Measurements from ENCODE around the gene IL7R.
"Not testable (repeated sequence)": the region's sequence is repeated elsewhere in the genome, so short reads cannot be mapped to it uniquely, and the experiment has no call there.

The IL7R gene

DNA sequence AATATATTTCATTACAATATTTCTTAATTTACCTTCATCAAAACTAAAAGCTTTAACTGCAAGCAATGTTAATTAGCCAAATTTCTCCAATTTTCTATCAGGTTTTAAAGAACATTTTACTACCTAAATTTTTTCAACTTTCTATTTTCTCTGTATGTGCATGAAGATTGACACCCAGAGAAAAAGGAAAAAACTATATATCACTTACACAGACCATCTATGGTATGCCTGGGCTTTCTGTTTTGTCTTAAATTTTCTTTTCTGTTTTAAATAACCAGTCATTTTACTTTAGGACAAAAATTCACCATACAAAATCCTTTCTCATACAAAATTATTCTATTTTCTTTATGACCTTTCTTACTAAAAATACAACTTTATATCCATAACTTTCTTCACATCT, 13.8 kb upstream of the IL7R start:
- no peak for DNase-seq

DNA sequence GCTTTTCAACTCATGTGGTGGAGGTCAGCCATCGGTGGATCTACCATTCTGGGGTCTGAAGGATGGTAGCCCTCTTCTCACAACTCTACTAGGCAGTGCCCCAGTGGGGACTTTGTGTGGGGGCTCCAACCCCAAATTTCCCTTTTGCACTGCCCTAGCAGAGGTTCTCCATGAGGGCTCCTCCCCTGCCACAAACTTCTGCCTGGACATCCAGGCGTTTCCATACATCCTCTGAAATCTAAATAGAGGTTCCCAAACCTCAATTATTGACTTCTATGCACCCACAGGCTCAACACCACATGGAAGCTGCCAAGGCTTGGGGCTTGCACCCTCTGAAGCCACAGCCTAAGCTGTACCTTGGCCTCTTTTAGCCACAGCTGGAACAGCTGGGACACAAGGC, 11.2 kb upstream of the IL7R start:
- not testable (repeated sequence) for DNase-seq

DNA sequence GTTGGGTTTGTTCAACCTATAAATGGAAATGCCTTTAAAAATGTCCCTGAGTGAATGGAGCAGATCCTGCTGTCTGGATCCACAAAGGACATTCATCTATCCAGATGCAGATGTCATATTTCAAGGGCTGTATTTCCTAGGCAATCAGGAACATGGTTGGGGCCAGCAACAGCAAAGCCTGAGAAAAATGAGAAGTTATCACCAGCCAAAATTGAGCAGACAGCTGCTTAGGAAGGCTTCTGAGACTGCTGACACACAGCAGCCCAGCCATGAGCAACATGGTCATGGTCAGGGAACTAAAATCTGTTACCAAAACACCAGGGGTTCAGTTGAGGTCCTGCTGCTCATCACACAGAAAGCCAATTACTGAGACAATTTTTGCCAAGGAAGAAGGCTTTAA, 9.2 kb upstream of the IL7R start:
- no peak for DNase-seq

DNA sequence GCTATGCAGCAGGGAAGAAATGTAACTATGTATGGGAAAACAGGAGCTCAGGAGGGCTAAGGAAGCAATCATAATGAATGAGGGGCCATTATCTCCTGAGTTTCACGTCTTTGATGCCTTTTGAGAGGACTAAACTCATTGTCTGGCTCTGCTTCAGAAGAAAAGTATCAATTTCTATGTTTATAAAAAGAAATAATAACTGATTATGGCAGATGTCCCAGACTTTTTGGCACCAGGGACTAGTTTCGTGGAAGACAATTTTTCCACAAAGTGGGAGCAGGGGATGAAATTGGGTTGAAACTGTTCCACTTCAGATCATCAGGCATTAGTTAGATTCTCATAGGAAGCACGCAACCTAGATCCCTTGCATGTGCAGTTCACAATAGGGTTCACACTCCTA, 8.7 kb upstream of the IL7R start:
- no peak for DNase-seq

DNA sequence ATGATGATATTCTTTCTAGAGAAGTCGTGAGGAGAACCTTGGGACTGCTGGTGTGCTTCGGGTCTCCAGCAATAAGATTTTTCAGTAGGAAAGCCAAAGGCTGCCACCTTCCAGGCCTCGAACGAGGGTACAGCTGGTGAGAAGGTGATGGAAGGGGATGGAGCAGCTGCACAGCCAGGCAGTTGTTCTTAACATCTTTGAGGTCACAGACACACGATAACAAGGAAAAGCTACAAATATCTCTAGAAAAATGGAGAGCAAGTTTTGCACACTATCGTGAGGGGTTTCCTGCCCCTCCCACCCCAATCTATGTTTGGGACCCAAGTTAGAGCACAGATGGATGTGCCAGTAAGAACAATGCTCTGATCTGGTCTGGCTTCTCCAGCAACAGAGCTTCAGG, 6.8 kb upstream of the IL7R start:
- no peak for DNase-seq

DNA sequence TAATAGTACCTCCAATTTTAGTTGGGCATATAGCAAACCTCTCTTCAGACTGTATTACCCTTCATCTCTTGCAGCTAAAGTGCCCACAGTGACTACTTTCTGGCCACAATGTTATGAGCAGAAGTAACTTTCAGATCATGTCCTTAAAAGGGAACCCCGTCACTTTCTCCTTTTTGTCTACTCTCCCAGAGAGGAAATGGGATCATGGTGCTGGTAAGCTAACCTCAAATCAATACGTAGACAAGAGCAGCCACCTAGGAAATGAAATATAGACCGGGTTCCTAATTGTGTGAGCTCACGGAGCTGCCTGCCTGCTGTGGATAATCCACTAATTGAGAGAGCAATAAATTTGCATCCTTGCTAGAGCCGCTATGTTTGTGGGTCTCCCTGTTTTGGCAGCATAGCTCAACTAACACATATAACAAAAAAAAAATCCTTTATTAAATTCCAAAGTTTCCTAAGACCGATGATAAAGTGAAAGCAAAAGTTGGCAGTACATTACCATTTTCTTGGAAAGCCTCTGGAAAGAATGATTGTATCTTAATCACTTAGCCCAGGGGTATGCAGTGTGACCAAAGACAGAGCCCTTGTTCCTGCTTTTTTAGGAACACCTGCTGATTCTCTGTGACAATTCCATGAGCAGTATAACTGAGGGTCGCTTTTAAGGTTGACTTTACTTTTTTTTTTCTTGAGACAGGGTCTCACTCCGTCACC, 5.6 kb upstream of the IL7R start:
- no peak for DNase-seq

DNA sequence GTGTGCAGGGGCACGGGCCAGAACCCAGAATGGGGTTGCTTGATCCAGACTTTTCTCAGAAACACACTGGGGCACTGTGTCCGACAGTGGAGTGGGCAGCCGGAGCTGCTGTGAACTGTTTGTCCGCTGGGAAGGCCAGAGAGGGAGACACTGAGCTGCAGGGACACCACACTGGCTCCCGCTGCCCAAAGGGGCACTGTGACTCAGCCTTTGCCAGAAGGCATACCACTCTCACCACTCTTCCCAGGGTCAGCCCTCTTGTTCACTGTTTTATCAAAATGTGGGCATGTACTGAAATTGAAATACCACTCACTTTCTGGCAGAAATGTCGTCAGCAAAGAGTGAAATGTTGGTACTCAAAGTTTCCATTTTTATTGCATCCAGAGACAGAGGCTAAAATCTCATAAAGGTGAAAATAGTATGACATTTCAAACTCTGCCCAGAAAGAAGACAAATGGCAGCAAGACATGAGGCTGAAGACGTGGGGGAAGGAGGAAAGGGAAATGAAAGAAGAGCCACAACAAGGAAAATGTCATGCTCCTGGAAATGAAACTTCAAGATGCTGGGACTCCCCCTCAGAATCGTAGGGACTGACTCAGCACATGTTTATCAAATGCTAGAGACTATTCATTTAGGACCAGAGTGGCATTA, 4.5 kb upstream of the IL7R start:
- DNase-seq: no peak

DNA sequence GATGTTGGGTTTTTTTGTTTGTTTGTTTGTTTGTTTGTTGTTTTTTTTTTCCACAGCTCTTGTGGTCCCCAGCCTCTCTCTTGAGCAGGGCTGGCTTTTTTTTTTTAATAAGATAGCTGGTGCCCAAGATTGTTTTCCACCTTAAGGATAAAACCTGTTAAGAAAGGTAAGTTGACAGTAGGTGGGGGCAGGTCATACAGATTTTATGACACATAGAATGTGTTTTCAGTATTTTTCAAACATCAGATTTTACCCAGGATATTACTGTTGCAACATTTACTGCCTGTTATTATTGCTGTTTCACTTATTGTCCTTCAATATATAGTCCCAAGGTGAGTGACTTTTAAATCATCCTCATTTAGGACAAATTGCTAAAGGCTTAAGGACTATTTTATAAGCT, 3.9 kb upstream of the IL7R start:
- DNase-seq: no peak

DNA sequence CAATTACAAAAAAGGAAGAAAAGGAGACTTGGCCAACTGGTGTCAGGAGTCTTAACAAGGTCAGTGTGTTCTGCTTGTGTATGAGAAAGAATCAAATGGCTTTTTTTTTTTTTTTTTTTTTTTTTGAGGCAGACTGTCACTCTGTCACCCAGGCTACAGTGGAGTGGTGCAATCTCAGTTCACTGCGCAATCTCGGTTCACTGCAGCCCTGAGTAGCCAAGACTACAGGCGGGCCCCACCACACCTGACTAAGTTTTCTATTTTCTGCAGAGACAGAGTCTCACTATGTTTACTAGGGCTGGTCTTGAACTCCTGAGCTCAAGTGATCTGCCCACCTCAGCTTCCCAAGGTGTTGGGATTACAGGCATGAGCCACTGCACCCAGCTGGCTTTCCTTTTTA, 3.1 kb upstream of the IL7R start:
- DNase-seq: peak; percentile 47

DNA sequence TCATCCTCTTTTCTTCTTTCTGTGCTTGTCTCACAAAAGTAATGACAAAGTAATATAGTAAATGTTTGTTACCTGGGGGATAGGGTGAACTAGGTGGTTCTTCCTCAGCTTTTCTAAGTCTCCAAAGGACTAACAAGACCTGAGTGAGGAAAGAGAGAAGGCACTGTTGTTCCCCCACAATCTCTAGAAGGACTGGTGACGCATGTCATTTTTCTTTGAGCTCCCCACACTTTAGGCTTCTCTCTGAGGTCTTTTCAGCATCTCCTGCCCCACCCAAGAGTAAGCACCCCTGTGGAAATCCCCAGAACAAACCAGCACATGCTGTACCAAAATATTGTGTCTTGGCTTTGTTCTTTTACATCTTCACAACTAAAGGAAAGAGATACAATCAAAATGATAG, 2.4 kb upstream of the IL7R start:
- peak; percentile 56 for DNase-seq

DNA sequence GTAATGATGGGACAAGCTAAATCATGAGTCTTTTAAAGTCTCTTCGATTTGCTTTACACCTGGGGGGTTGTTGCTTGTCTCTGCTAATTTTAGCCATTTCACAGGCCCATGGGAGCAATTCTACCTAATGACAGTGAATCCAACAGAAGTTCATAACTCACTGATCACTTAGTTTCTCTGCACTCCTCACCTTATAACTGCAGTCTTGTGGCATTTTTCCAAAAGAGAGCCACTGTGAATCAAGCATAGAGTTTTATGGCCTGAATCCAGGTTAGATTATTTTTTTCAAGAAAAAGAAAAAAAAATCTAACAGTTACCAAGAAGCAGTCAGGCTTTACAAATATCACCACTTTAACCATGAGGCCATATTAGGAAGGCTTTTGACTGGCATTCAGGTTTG, 1.5 kb upstream of the IL7R start:
- DNase-seq: no peak

DNA sequence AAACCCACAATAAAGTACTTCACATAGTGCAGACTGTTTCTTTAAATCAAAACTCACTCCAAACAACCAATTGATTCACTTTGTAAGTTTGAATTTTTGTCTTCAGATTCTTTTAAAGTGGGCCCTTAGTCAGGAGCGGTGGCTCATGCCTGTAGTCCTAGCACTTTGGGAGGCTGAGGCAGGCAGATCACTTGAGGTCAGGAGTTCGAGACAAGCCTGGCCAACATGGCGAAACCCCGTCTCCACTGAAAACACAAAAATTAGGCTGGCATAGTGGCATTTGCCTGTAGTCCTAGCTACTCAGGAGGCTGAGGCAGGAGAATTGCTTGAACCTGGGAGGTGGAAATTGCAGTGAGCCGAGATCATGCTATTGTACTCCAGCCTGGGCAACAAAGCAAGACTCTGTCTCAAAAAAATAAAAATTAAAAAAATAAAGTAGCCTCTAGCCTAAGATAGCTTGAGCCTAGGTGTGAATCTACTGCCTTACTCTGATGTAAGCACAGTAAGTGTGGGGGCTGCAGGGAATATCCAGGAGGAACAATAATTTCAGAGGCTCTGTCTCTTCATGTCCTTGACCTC, 416 bp upstream of the IL7R start:
- not testable (repeated sequence) for DNase-seq

DNA sequence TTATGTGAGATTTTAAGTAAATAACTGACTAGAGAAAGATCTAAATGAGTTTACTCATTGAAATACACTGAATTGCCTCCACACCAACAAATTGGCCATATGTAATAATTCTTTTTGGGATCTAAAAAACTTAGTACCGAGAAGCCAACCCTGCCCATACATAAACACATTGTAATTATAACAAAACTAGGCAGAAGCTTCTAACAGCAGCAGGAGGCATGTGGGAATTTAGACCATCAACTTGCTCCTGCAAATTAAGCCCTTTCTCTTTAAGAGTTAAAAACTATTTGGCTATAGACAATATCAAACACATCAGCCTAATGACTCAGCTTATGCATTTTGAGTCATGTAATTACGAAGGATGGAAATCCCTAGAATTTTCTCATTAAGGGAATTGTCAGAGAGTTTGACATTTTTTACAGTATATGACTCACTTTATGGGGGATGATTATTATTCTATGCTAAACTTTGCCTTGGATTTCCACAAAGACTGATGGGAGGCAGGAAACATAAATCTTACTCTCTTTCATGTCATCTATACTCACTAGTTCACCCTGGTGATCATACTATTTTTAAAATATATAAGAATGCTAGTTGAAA, 1.0 kb downstream of the IL7R start:
- DNase-seq: no peak

DNA sequence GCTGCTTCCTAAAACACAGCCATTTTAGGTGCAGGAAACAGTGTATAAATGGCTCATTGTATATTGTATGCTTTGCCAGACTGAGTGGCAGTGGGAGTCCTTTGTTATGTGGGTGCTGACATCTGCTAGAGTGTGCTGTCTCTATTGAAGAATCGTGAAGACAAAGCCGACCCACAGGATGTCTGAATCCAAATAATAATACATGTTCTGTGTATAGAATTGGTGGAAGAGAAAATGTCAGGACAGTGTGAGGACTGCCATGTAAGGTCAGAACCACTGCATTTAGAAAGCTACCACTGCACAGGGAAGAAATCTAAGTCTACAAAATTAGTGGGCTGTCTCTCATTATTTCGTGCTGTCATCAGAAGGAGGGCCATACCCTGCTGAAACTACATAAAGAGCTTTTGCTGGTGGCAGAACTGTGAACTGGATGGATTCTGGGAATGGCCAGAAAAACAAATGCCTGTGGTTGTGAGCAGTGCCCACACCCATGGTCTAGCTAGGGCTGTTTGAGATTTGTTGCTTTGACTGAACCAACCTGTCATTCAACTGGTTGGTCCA, 2.5 kb downstream of the IL7R start:
- no peak for DNase-seq

DNA sequence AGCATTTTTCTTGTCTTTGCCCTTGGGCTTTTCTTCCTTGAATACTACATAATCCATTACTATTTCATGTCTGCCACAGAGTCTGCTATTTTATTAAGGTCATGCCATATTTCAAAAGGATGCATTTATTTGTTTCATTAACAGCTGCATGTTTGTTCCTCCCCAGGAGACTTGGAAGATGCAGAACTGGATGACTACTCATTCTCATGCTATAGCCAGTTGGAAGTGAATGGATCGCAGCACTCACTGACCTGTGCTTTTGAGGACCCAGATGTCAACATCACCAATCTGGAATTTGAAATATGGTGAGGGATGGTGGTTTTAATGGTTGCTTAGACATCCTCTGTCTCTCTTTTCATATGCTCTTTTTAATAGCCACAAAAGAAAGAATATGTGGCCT, 4.0 kb downstream of the IL7R start:
- DNase-seq: no peak

DNA sequence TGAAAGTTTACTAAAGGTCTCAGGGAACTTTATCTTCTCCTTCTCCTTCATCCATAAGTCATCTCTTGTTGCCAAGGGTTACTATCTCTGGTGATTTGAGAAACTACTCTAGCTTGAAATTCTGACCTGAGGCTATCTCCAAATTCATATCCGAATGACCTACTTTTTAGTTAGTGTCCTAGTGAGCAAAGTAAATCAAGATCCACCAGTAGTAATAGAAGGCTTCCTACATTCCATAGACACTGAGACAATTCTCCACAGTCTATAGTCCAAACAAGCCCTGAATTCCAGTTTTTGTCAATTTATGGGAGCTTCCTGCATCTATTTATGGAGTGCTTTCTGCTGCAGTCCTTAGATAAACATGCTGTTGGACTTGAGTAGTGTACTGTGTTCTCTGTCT, 5.0 kb downstream of the IL7R start:
- DNase-seq: no peak

DNA sequence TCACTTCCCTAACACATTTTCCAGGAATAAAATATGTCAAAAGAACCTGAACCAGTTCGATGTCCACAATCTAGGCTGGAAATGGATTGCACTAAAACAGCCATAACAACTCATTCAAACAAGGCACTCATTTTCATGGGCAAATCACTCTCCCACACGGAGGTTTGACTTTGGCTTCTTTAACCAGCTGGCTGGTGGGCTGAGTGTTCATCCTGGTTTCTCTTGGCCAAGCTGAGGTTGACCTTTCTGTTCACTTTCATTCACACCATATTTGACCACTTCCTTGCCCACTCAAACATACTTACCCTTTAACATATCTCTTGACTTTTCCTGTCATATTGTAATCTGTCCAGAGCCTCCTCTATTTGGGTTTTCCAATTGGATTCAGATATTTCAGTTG, 5.4 kb downstream of the IL7R start:
- DNase-seq: no peak

DNA sequence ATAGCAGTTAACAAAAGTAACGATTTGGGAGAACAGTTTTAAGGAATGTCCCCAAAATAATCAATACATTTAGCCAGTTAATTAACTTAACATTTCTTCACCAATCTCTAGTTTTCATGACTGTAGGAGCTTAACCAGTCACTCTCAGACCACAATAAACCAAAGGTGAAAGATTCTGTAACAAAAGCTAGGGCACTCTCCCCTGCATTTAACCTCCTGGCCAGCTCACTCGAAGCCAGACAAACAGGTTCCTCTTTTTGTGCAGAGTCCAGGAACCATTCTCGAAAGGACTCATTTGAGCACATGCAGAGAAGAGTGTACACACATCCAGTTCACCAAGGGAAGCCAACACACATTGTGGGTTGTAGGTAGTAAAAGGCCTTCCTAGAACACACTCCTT, 6.5 kb downstream of the IL7R start:
- no peak for DNase-seq

DNA sequence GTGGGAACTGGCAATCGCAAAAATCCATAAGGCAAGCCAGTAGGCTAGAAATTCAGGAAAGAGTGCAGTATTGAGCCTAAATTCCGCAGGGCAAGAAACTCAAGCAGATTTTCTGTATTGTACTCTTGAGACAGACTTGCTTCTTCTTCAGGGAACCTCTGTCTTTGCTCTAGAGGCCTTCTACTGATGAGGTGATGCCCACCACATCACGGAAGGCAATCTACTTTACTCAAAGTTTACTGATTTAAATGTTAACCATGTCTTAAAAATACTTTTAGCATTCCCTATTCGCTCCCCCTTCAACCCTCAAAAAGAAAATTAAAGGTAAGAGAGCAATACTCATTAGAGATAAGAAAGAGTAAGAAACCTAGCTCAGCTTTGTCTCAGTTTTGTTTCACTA, 11.3 kb downstream of the IL7R start:
- no peak for DNase-seq

DNA sequence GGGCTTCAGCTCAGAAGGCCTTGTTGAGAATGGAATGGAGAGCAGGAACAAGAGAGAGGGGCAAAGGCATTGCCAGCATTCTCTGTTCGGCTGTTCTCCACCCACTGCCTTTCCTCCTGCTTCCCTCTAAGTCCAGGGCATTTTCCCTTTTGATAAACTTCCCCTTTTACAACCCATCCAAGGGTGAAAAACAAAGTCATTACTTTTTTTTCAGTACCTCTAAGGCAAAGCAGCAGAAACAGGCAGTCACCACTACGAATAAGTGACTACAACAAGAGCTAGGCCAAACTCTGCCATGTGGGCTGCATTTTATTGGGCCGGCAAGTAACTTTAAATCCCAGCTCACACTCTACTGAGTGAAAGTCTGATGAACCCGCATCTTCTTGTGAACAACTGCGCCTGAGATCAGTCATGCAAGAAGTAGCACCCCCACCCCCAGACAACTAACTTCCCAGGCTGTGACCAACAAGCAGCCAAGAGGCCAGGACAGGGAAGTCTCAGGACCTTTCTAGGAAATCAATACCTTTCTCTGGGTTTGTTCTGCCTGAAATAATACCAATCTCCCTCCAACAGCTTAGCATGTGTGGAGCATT, 13.1 kb downstream of the IL7R start:
- DNase-seq: no peak

DNA sequence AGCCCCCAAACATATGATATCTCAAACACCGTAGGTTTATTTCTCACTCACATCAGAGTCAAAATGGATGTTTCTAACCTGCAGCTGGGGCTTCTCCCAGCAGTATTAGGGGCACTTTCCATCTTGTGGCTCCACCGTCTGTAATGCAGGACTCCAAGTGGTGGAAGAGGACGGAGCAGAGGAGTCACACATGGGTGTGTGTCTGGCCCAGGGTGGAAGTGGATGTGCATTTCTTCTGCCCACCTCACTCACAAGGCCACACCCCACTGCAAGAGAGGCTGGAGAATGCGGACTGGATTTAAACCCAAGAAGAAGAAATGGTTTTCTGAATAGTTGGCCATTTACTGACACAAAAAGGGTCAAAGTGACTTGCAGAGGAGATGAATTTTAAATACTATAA, 13.9 kb downstream of the IL7R start:
- no peak for DNase-seq

DNA sequence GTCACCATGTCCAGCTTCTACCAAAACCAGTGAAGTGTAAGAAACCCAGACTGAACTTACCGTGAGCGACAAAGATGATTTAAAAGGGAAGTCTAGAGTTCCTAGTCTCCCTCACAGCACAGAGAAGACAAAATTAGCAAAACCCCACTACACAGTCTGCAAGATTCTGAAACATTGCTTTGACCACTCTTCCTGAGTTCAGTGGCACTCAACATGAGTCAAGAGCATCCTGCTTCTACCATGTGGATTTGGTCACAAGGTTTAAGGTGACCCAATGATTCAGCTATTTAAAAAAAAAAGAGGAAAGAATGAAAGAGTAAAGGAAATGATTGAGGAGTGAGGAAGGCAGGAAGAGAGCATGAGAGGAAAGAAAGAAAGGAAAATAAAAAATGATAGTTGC, 19.8 kb downstream of the IL7R start:
- no peak for DNase-seq

DNA sequence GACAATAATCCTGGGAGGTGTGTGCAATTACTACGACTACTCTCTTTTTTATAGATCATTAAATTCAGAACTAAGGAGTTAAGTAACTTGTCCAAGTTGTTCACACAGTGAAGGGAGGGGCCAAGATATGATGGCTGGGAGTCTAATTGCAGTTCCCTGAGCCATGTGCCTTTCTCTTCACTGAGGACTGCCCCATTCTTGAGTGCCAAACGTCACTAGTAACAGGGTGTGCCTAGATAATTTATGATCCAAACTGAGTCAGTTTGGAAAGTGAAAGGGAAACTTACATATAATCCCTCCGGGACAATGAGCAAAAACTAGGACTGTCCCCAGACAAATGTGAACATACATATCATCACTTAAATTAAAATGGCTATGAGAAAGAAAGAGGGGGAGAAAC, 20.2 kb downstream of the IL7R start:
- no peak for DNase-seq

DNA sequence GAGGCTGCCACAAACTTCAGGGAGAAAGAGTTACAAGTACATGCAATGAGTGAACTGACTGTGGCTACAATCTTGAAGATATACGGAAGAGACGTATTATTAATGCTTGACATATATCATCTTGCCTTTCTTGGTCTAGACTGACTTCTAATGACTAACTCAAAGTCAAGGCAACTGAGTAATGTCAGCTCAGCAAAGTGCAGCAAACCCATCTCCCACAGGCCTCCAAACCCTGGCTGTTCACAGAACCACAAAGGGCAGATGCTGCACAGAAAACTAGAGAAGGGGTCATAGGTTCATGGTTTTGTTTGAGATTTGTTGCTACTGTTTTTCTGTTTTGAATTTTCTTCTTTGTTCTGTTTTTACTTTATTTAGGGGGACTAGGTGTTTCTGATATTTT, 21.0 kb downstream of the IL7R start:
- DNase-seq: no peak
